ENCODE results near the gene TXK. TPM values are rescaled to one million over a fixed set of nuclear protein-coding genes. Genes with fewer than 3 reads are reported as not detected.

The TXK gene
- total and polyA plus RNA-seq, 2 of the 13 experiments (the other 11 are each of a cell fraction or from before 2014, with no cell fraction given) = not detected

DNA sequence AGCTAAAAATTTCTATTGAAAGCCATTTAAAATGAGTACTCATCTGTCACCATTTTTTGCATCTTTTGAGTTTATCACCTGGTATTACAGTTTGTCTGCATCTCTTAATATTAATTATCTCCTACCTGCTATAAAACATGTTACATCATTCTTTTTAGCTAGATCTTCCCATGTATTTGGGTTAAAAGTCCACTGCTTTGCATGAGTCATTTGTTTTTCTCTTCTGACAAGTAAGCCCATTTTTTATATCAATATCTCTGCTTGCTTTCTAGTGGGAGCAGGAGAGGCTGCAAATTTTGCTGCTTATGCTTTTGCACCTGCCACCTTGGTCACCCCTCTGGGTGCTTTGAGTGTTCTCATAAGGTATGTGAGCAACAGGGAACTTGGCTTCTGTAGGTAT lies 101.3 kb downstream of the TXK start:
- no peak for FAIRE-seq
- H3K4me2 ChIP-seq (ENCODE audit: low read depth, low read length) = no peak overlapping the region; the same call in 1 of the 2 replicates
- BruUV-seq (replicated peaks) = no TSS peak
- intact Hi-C loops (cut with micrococcal nuclease; ENCODE audit: unreplicated experiment) (loop anchor here (10.0 kb wide), 1 partner anchor 312 kb away; the partner anchor contains the start of gene SLAIN2), in situ Hi-C loops (cut with HindIII; ENCODE audit: extremely low pct_ligation_motif_present, low pct_unique_long_range_greater_than_20kb) (no loop called here)
- H3K27ac ChIP-seq (ENCODE audit: extremely low read length, insufficient read depth, low read length) = peak overlapping the region; percentile 12
- peak; percentile 14 for DNase-seq (ENCODE audit: low spot score)
- peaks cover 26% of the 10 kb centered on the region for H3K4me1 ChIP-seq (ENCODE audit: insufficient read depth, low read length)
- H3K79me2 ChIP-seq (ENCODE audit: insufficient read depth, low read length) = no peaks in the 10 kb centered on the region
- H3K9ac ChIP-seq (ENCODE audit: insufficient read depth, low read depth, low read length) = no peak overlapping the region
- H3K9me3 ChIP-seq (ENCODE audit: low read length) = no peaks in the 10 kb centered on the region
- no peak overlapping the region for H2AFZ ChIP-seq (ENCODE audit: low read length)
- ATAC-seq = no peak
- H3K36me3 ChIP-seq (replicated peaks in 1 of 2; ENCODE audit: control insufficient read depth in 1 of 2, insufficient read depth in 2 of 2, low read length in 2 of 2) = peaks cover 0 to 1% of the 10 kb centered on the region in 2 experiments; a peak in 1 of 5 replicates
- no peaks in the 10 kb centered on the region for H4K20me1 ChIP-seq (ENCODE audit: insufficient read depth, low read length)
- no peaks in the 10 kb centered on the region for H3K27me3 ChIP-seq (ENCODE audit: control insufficient read depth in 1 of 2, insufficient read depth in 2 of 2, low read length in 2 of 2)
- ChIA-PET POLR2A (no interaction called here), CTCF (ENCODE audit: low intra/inter-chr PET ratio, low total read pairs) (no interaction called here)
- H3K4me3 ChIP-seq (replicated peaks in 1 of 3; ENCODE audit: insufficient read depth in 1 of 3, low read depth in 2 of 3, low read length in 3 of 3) = no peak overlapping the region
- TF ChIP-seq, protein P1, sequence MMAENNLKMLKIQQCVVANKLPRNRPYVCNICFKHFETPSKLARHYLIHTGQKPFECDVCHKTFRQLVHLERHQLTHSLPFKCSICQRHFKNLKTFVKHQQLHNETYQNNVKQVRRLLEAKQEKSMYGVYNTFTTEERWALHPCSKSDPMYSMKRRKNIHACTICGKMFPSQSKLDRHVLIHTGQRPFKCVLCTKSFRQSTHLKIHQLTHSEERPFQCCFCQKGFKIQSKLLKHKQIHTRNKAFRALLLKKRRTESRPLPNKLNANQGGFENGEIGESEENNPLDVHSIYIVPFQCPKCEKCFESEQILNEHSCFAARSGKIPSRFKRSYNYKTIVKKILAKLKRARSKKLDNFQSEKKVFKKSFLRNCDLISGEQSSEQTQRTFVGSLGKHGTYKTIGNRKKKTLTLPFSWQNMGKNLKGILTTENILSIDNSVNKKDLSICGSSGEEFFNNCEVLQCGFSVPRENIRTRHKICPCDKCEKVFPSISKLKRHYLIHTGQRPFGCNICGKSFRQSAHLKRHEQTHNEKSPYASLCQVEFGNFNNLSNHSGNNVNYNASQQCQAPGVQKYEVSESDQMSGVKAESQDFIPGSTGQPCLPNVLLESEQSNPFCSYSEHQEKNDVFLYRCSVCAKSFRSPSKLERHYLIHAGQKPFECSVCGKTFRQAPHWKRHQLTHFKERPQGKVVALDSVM (CRISPR knock-in tag; IDR thresholded peaks at IDR 0.05) = no peak
- TF ChIP-seq, protein P2, sequence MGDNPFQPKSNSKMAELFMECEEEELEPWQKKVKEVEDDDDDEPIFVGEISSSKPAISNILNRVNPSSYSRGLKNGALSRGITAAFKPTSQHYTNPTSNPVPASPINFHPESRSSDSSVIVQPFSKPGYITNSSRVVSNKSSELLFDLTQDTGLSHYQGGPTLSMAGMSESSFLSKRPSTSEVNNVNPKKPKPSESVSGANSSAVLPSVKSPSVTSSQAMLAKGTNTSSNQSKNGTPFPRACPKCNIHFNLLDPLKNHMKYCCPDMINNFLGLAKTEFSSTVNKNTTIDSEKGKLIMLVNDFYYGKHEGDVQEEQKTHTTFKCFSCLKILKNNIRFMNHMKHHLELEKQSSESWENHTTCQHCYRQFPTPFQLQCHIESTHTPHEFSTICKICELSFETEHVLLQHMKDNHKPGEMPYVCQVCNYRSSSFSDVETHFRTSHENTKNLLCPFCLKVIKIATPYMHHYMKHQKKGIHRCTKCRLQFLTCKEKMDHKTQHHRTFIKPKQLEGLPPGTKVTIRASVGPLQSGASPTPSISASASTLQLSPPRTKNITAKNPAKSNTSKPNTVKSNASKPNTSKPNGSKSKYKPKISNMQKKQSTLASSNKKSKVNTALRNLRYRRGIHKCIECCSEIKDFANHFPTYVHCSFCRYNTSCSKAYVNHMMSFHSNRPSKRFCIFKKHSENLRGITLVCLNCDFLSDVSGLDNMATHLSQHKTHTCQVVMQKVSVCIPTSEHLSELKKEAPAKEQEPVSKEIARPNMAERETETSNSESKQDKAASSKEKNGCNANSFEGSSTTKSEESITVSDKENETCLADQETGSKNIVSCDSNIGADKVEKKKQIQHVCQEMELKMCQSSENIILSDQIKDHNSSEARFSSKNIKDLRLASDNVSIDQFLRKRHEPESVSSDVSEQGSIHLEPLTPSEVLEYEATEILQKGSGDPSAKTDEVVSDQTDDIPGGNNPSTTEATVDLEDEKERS (CRISPR knock-in tag; IDR thresholded peaks at IDR 0.05) = no peak
- TF ChIP-seq FOSL2 (CRISPR knock-in tag; IDR thresholded peaks at IDR 0.05) (0 out of 2 replicates have a peak, but pooled peaks have one; percentile 21), YY1 (IDR thresholded peaks at IDR 0.05; ENCODE audit: insufficient read depth, insufficient replicate concordance, low read depth, low read length) (no peak), ZKSCAN1 (IDR thresholded peaks at IDR 0.05; ENCODE audit: low read length) (no peak), YEATS4 (CRISPR knock-in tag; IDR thresholded peaks at IDR 0.05; ENCODE audit: borderline replicate concordance) (no peak), ZNF510 (CRISPR knock-in tag; IDR thresholded peaks at IDR 0.05; ENCODE audit: low read depth) (no peak)
- TF ChIP-seq, protein P3, sequence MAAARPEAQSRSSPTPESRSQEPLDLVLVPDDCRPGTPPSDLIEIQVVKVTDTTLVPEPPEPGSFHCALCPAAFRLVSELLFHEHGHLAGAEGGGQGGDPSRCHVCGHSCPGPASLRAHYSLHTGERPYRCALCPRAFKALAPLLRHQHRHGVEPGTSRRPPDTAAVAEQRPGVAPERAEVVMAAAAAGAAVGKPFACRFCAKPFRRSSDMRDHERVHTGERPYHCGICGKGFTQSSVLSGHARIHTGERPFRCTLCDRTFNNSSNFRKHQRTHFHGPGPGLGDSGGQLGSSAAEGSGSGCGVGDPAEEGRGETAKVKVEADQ (CRISPR knock-in tag; IDR thresholded peaks at IDR 0.05; ENCODE audit: borderline replicate concordance) = no peak
- TF ChIP-seq, protein P4, sequence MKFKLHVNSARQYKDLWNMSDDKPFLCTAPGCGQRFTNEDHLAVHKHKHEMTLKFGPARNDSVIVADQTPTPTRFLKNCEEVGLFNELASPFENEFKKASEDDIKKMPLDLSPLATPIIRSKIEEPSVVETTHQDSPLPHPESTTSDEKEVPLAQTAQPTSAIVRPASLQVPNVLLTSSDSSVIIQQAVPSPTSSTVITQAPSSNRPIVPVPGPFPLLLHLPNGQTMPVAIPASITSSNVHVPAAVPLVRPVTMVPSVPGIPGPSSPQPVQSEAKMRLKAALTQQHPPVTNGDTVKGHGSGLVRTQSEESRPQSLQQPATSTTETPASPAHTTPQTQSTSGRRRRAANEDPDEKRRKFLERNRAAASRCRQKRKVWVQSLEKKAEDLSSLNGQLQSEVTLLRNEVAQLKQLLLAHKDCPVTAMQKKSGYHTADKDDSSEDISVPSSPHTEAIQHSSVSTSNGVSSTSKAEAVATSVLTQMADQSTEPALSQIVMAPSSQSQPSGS (CRISPR knock-in tag; IDR thresholded peaks at IDR 0.05) = no peak
- TF ChIP-seq, protein P5, sequence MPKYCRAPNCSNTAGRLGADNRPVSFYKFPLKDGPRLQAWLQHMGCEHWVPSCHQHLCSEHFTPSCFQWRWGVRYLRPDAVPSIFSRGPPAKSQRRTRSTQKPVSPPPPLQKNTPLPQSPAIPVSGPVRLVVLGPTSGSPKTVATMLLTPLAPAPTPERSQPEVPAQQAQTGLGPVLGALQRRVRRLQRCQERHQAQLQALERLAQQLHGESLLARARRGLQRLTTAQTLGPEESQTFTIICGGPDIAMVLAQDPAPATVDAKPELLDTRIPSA (CRISPR knock-in tag; IDR thresholded peaks at IDR 0.05; ENCODE audit: borderline replicate concordance) = no peak
- TF ChIP-seq, protein P6, sequence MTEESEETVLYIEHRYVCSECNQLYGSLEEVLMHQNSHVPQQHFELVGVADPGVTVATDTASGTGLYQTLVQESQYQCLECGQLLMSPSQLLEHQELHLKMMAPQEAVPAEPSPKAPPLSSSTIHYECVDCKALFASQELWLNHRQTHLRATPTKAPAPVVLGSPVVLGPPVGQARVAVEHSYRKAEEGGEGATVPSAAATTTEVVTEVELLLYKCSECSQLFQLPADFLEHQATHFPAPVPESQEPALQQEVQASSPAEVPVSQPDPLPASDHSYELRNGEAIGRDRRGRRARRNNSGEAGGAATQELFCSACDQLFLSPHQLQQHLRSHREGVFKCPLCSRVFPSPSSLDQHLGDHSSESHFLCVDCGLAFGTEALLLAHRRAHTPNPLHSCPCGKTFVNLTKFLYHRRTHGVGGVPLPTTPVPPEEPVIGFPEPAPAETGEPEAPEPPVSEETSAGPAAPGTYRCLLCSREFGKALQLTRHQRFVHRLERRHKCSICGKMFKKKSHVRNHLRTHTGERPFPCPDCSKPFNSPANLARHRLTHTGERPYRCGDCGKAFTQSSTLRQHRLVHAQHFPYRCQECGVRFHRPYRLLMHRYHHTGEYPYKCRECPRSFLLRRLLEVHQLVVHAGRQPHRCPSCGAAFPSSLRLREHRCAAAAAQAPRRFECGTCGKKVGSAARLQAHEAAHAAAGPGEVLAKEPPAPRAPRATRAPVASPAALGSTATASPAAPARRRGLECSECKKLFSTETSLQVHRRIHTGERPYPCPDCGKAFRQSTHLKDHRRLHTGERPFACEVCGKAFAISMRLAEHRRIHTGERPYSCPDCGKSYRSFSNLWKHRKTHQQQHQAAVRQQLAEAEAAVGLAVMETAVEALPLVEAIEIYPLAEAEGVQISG (CRISPR knock-in tag; IDR thresholded peaks at IDR 0.05) = no peak

All from HepG2 (cell line).